Endothelial cell of umbilical vein (primary cell): Measurements from ENCODE around the gene PSMA8. TPM values are rescaled to one million over a fixed set of nuclear protein-coding genes. Genes with fewer than 3 reads are reported as not detected.

Source experiments
- BruUV-seq: library from RNA; stranded (reverse); fragments of 400-500 nt; replicated peaks from 2 replicates; lab custom pipeline; 2021; lab: Mats Ljungman, UMichigan
- CTCF ChIA-PET: fragments of 300-600, 350-600 bp; sonication (Branson Sonifier 250); formaldehyde crosslinking; loops from one replicate; lab custom pipeline; 2021; ENCODE audit warnings: antibody characterized with exemption, inconsistent platforms; lab: Charles Lee
- POLR2A ChIA-PET: fragments of 300-600, 350-600 bp; sonication (Branson Sonifier 250); formaldehyde crosslinking; loops from one replicate; lab custom pipeline; 2021; ENCODE audit warnings: antibody characterized with exemption, inconsistent platforms; lab: Charles Lee
- DNase-seq: peaks from one replicate; pipeline ENCODE4 v3.0.0-alpha.2; 2011; ENCODE audit warnings: low read depth, low spot score
- FAIRE-seq: peaks from 2 replicates; lab custom pipeline; 2011; peaks lifted over from hg19 to GRCh38; lab: Jason Lieb, UNC
- H2AFZ ChIP-seq: 2 replicates; pipeline ENCODE4 v1.6.0; 2012; ENCODE audit warnings: low read depth, low read length, control low read depth, inconsistent platforms
- H3K27ac ChIP-seq: 2 replicates; pipeline ENCODE4 v1.5.1; 2011; ENCODE audit warnings: low read depth, mild to moderate bottlenecking, control low read depth, low read length, moderate library complexity; ENCODE audit not compliant: insufficient read depth
- H3K27me3 ChIP-seq, 2 experiments: 2 replicates each; pipeline versions ENCODE4 v1.6.0 to v1.6.1; 2011; ENCODE audit warnings: low read length in 2 of 2, mixed read lengths in 1 of 2; ENCODE audit not compliant: control insufficient read depth in 2 of 2, insufficient read depth in 2 of 2
- H3K36me3 ChIP-seq, 2 experiments: 2 replicates in 1 of 2; 3 replicates in 1 of 2; pipeline ENCODE4 v1.5.1; 2011; ENCODE audit warnings: low read length in 2 of 2, mild to moderate bottlenecking in 1 of 2, moderate library complexity in 1 of 2; ENCODE audit not compliant: control insufficient read depth in 2 of 2, insufficient read depth in 2 of 2; ENCODE audit errors: extremely low read depth in 1 of 2
- H3K4me1 ChIP-seq: 3 replicates; pipeline ENCODE4 v1.5.1; 2011; ENCODE audit warnings: mild to moderate bottlenecking, low read length; ENCODE audit not compliant: control insufficient read depth, insufficient read depth; ENCODE audit errors: extremely low read depth
- H3K4me2 ChIP-seq: 2 replicates; pipeline ENCODE4 v1.6.1; 2011; ENCODE audit warnings: low read length, control low read depth, mixed read lengths; ENCODE audit not compliant: insufficient read depth
- H3K4me3 ChIP-seq, 3 experiments: fragments of 200-600 bp in 1 of 3; sonication (generic), shearing (Covaris generic) in 1 of 3; replicated peaks in 1 of 3; 2 replicates each; pipeline ENCODE4 v1.5.1; 2011 to 2016; ENCODE audit warnings: control low read depth in 3 of 3, low read length in 3 of 3, mild to moderate bottlenecking in 2 of 3, inconsistent platforms in 1 of 3, low read depth in 1 of 3, moderate library complexity in 1 of 3; ENCODE audit not compliant: insufficient read depth in 1 of 3
- H3K79me2 ChIP-seq: 2 replicates; pipeline ENCODE4 v1.6.0; 2012; ENCODE audit warnings: low read length, inconsistent platforms; ENCODE audit not compliant: control insufficient read depth, insufficient read depth
- H3K9ac ChIP-seq: replicated peaks from 2 replicates; pipeline ENCODE3; 2011; ENCODE audit warnings: low read length, control low read depth; ENCODE audit not compliant: insufficient read depth; ENCODE audit errors: extremely low read depth
- H3K9me1 ChIP-seq: replicated peaks from 3 replicates; pipeline ENCODE4 v1.6.0; 2011; ENCODE audit warnings: mild to moderate bottlenecking, low read length; ENCODE audit not compliant: control insufficient read depth, insufficient read depth; ENCODE audit errors: extremely low read depth
- H3K9me3 ChIP-seq: replicated peaks from 2 replicates; pipeline ENCODE4 v1.5.1; 2012; ENCODE audit warnings: low read length, inconsistent platforms; ENCODE audit not compliant: control insufficient read depth, insufficient read depth
- H4K20me1 ChIP-seq: replicated peaks from 2 replicates; pipeline ENCODE3; 2011; ENCODE audit warnings: mild to moderate bottlenecking, low read length; ENCODE audit not compliant: control insufficient read depth, insufficient read depth; ENCODE audit errors: extremely low read depth
- EZH2 ChIP-seq: IDR thresholded peaks from 2 replicates; pipeline ENCODE4 v1.6.1; 2012; ENCODE audit warnings: borderline replicate concordance, low read depth, mild to moderate bottlenecking, moderate library complexity, low read length, inconsistent platforms; ENCODE audit not compliant: severe bottlenecking
- GATA2 ChIP-seq: IDR thresholded peaks from 2 replicates; pipeline ENCODE4 v1.7.0; 2011; ENCODE audit warnings: low read depth, mild to moderate bottlenecking, moderate library complexity, mixed read lengths, low read length; ENCODE audit not compliant: insufficient read length, insufficient read depth
- MYC ChIP-seq: IDR thresholded peaks from one replicate; pipeline ENCODE4 v1.6.1; 2011; ENCODE audit warnings: mild to moderate bottlenecking, low read depth, low read length
- POLR2A ChIP-seq: IDR thresholded peaks from 2 replicates; pipeline ENCODE4 v1.6.1; 2012; ENCODE audit warnings: low read depth, mild to moderate bottlenecking, control low read depth, low read length
- POLR2AphosphoS5 ChIP-seq: IDR thresholded peaks from 2 replicates; pipeline ENCODE4 v1.6.1; 2012; ENCODE audit warnings: low read depth, mild to moderate bottlenecking, control low read depth, low read length, moderate library complexity; ENCODE audit not compliant: insufficient read depth
- dilution Hi-C: fragments of 300-500 bp; cut with MboI; formaldehyde crosslinking; loops from one replicate; pipeline ENCODE4 v1.15.0; 2019; ENCODE audit warnings: low sequenced_read_pairs; ENCODE audit not compliant: extremely low pct_ligation_motif_present
- intact Hi-C: fragments of 100-400 bp; cut with micrococcal nuclease; formaldehyde crosslinking; loops from one replicate; pipeline ENCODE4 v1.10.0; 2022
- polyA plus RNA-seq, 4 experiments: library from polyadenylated mRNA; depleted of rRNA in 3 of 4; stranded (reverse) in 3 of 4; unstranded in 1 of 4; fragments of >200 nt; gene quantifications; 2 replicates each; pipeline versions ENCODE4 v1.2.1 to v1.2.3, GENCODE V29; 2011 to 2012; ENCODE audit warnings: missing spikeins in 1 of 4
- total RNA-seq: library from RNA; stranded (reverse); gene quantifications from 2 replicates; pipeline ENCODE4 v1.2.3, GENCODE V29; 2021
- TF ChIP-seq, protein P1 (sequence below), 2 donors: IDR thresholded peaks; 1 replicate in 1 of 2; 2 replicates in 1 of 2; pipeline ENCODE4 v1.5.1; 2011; ENCODE audit warnings: low read length in 2 of 2, mild to moderate bottlenecking in 2 of 2, moderate library complexity in 2 of 2, control low read depth in 1 of 2, inconsistent platforms in 1 of 2, low read depth in 1 of 2; ENCODE audit not compliant: insufficient read depth in 1 of 2; ENCODE audit errors: extremely low read depth in 1 of 2
- TF ChIP-seq, protein P2 (sequence below): IDR thresholded peaks from 2 replicates; pipeline ENCODE4 v1.6.1; 2011; ENCODE audit not compliant: insufficient read depth, insufficient read length

The PSMA8 gene
- total and polyA plus RNA-seq, 2 donors (not counting 3 experiments of a cell fraction or from before 2014, with no cell fraction given): not detected

DNA sequence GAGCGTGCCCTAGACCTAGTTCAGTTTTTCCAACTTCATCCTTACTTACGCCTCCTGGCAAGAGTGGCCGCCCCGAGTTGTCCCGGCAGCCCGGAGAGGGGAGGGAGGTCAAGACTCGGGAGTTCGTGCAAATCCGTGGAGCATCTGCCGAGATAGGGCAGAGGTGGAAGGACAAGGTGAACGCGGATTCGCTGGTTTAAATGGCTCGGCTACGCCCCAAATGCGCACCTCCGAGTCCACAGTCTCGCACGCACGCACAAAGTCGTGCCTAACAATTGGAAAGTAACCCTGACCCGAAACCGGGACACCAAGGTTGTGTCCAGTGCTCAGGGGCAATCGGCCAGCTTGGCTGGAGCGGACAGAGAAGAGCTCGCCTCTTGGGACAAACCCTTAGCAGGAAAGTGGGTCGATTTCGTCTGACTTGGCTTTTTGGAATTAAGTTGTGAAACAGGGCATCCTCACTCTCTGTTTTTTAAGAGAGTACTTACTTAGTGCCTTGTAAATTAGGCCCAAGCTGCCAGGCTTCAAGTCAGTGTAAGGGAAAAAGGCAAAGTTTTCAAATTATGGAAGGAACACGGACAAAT lies 42.5 kb upstream of the PSMA8 start:
- BruUV-seq: no TSS peak
- no peak for DNase-seq
- TF ChIP-seq POLR2AphosphoS5: no peak
- no peak for TF ChIP-seq POLR2A
- no peaks in the 10 kb centered on the region for H3K9me3 ChIP-seq
- no peaks in the 10 kb centered on the region for H3K27me3 ChIP-seq
- dilution Hi-C loops (no loop called here), intact Hi-C loops (loop anchor here (2.0 to 5.0 kb wide), 3 partner anchors 68 to 556 kb away; partner anchors contain the start of gene TAF4B)
- peaks cover 41% of the 10 kb centered on the region for H3K79me2 ChIP-seq
- H3K4me1 ChIP-seq: peaks cover 18% of the 10 kb centered on the region
- no peaks in the 10 kb centered on the region for H3K36me3 ChIP-seq
- ChIA-PET CTCF (no interaction called here), POLR2A (no interaction called here)
- H3K4me3 ChIP-seq: peak overlapping the region; percentile 27 to 98 (median 91)
- no peaks in the 10 kb centered on the region for H3K9me1 ChIP-seq
- H2AFZ ChIP-seq: peak overlapping the region; percentile 85
- H3K9ac ChIP-seq: peak overlapping the region; percentile 99
- peaks cover 7% of the 10 kb centered on the region for H4K20me1 ChIP-seq
- FAIRE-seq: no peak
- peak overlapping the region; percentile 69 for H3K4me2 ChIP-seq
- peak overlapping the region; percentile 99 for H3K27ac ChIP-seq

DNA sequence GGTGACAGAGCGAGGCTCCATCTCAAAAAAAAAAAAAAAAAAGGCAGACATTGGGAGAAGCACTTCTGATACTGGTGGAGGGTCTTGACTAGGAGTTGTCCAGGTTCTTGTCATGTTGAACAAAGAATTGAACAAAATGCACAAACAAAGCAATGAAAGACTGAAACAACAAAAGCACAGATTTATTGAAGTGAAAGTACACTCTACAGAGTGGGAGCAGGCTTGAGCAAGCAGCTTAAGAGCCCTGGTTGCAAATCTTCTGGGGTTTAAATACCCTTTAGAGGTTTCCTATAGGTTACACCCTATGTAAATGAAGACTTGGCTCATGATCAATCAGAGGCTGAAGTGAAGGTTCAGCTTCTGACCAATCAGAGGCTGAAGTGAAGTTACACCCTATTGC lies 36.8 kb upstream of the PSMA8 start:
- Histone ChIP-seq H3K36me3 (no peaks in the 10 kb centered on the region), H3K27ac (no peak overlapping the region), H3K9me3 (no peaks in the 10 kb centered on the region), H4K20me1 (no peaks in the 10 kb centered on the region), H2AFZ (no peak overlapping the region), H3K79me2 (no peaks in the 10 kb centered on the region), H3K27me3 (peaks cover 7 to 14% of the 10 kb centered on the region in 2 experiments), H3K9me1 (no peaks in the 10 kb centered on the region), H3K4me3 (no peak overlapping the region), H3K4me1 (no peaks in the 10 kb centered on the region), H3K4me2 (no peak overlapping the region), H3K9ac (no peak overlapping the region)
- dilution Hi-C loops (no loop called here), intact Hi-C loops (no loop called here)
- ChIA-PET POLR2A (no interaction called here), CTCF (no interaction called here)
- FAIRE-seq (no peak), DNase-seq (no peak)
- BruUV-seq: no TSS peak
- TF ChIP-seq, protein P1, sequence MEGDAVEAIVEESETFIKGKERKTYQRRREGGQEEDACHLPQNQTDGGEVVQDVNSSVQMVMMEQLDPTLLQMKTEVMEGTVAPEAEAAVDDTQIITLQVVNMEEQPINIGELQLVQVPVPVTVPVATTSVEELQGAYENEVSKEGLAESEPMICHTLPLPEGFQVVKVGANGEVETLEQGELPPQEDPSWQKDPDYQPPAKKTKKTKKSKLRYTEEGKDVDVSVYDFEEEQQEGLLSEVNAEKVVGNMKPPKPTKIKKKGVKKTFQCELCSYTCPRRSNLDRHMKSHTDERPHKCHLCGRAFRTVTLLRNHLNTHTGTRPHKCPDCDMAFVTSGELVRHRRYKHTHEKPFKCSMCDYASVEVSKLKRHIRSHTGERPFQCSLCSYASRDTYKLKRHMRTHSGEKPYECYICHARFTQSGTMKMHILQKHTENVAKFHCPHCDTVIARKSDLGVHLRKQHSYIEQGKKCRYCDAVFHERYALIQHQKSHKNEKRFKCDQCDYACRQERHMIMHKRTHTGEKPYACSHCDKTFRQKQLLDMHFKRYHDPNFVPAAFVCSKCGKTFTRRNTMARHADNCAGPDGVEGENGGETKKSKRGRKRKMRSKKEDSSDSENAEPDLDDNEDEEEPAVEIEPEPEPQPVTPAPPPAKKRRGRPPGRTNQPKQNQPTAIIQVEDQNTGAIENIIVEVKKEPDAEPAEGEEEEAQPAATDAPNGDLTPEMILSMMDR (IDR thresholded peaks at IDR 0.05; ENCODE audit: extremely low read depth in 1 of 2, insufficient read depth in 1 of 2, low read depth in 1 of 2, low read length in 2 of 2): no peak
- no peak for TF ChIP-seq MYC
- no peak for TF ChIP-seq EZH2
- TF ChIP-seq POLR2A: no peak
- TF ChIP-seq GATA2: no peak
- TF ChIP-seq, protein P2, sequence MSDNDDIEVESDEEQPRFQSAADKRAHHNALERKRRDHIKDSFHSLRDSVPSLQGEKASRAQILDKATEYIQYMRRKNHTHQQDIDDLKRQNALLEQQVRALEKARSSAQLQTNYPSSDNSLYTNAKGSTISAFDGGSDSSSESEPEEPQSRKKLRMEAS: no peak
